GM19099 (cell line): Measurements from ENCODE around the gene TP53RK.

ENCODE experiments used
- POLR2A ChIP-seq: IDR thresholded peaks from 3 replicates; pipeline ENCODE4 v1.6.1; 2011; ENCODE audit warnings: low read depth; ENCODE audit not compliant: insufficient read length; ENCODE audit errors: extremely low read depth

Gene TP53RK

GRCh38 chr20:46681032-46681854 lies 8.0 kb downstream of the TP53RK start:
- TF ChIP-seq POLR2A: no peak

GRCh38 chr20:46680684-46681031 lies 8.6 kb downstream of the TP53RK start:
- TF ChIP-seq POLR2A: no peak

GRCh38 chr20:46678516-46678915 lies 10.7 kb downstream of the TP53RK start:
- TF ChIP-seq POLR2A: no peak

- TF ChIP-seq POLR2A: no peak
These were observed 11.6 kb downstream of the TP53RK start for GRCh38 chr20:46677608-46678007.

GRCh38 chr20:46674253-46675083 lies 14.8 kb downstream of the TP53RK start:
- no peak for TF ChIP-seq POLR2A

- no peak for TF ChIP-seq POLR2A
These were observed 15.6 kb downstream of the TP53RK start for GRCh38 chr20:46673394-46674252.

GRCh38 chr20:46672543-46673148 lies 16.6 kb downstream of the TP53RK start:
- TF ChIP-seq POLR2A: no peak

GRCh38 chr20:46671866-46672542 lies 17.2 kb downstream of the TP53RK start:
- no peak for TF ChIP-seq POLR2A

GRCh38 chr20:46670585-46671584 lies 18.4 kb downstream of the TP53RK start:
- TF ChIP-seq POLR2A: no peak

- no peak for TF ChIP-seq POLR2A
These were observed 19.0 kb downstream of the TP53RK start for GRCh38 chr20:46670228-46670584.

- no peak for TF ChIP-seq POLR2A
These were observed 22.3 kb downstream of the TP53RK start for GRCh38 chr20:46666818-46667515.

- TF ChIP-seq POLR2A: no peak
These were observed 22.9 kb downstream of the TP53RK start for GRCh38 chr20:46666306-46666705.

GRCh38 chr20:46665602-46666001 lies 23.6 kb downstream of the TP53RK start:
- no peak for TF ChIP-seq POLR2A

GRCh38 chr20:46663531-46663930 lies 25.7 kb downstream of the TP53RK start:
- TF ChIP-seq POLR2A: no peak
